SK-N-SH treated with all-trans-retinoic acid at 6 μM for 48 hours (cell line): ENCODE results near the gene ZAP70.
"Not testable (repeated sequence)": the region's sequence is repeated elsewhere in the genome, so short reads cannot be mapped to it uniquely, and the experiment has no call there.

Source experiments
- BACH2 ChIP-seq: fragments of 250-450 bp; sonication (Bioruptor Pico); IDR thresholded peaks from 2 replicates; pipeline ENCODE4 v1.9.0; 2021; ENCODE audit warnings: mild to moderate bottlenecking, borderline replicate concordance
- GLIS3 ChIP-seq: fragments of 250-450 bp; sonication (Bioruptor Pico); IDR thresholded peaks from 2 replicates; pipeline ENCODE4 v1.5.0; 2020; ENCODE audit warnings: mild to moderate bottlenecking, moderate library complexity
- OSR1 ChIP-seq: fragments of 250-450 bp; sonication (Bioruptor Pico); IDR thresholded peaks from 2 replicates; pipeline ENCODE4 v1.8.0; 2022; ENCODE audit warnings: moderate library complexity, mild to moderate bottlenecking, inconsistent platforms
- PATZ1 ChIP-seq: fragments of 250-450 bp; sonication (Bioruptor Pico); IDR thresholded peaks from 2 replicates; pipeline ENCODE4 v1.8.0; 2020; ENCODE audit warnings: mild to moderate bottlenecking, moderate library complexity, borderline replicate concordance
- POU6F1 ChIP-seq: fragments of 250-450 bp; sonication (Bioruptor Pico); IDR thresholded peaks from 2 replicates; pipeline ENCODE4 v1.8.0; 2021; ENCODE audit warnings: low read depth, mild to moderate bottlenecking, moderate library complexity, borderline replicate concordance
- TSHZ2 ChIP-seq: fragments of 250-450 bp; sonication (Bioruptor Pico); IDR thresholded peaks from 2 replicates; pipeline ENCODE4 v1.5.0; 2020; ENCODE audit warnings: mild to moderate bottlenecking, moderate library complexity
- ZFP3 ChIP-seq: fragments of 250-450 bp; sonication (Bioruptor Pico); IDR thresholded peaks from 2 replicates; pipeline ENCODE4 v1.5.0; 2020; ENCODE audit warnings: mild to moderate bottlenecking, moderate library complexity
- ZFP30 ChIP-seq: fragments of 450-650 bp; formaldehyde crosslinking; IDR thresholded peaks from 2 replicates; pipeline ENCODE4 v1.5.0; 2022; ENCODE audit warnings: mild to moderate bottlenecking, moderate library complexity
- ZNF70 ChIP-seq: fragments of 450-650 bp; formaldehyde crosslinking; IDR thresholded peaks from 2 replicates; pipeline ENCODE4 v1.5.0; 2020; ENCODE audit warnings: mild to moderate bottlenecking, moderate library complexity

- TF ChIP-seq GLIS3 (CRISPR knock-in tag); ZNF70 (CRISPR knock-in tag); ZFP3 (CRISPR knock-in tag); POU6F1 (CRISPR knock-in tag); PATZ1 (CRISPR knock-in tag); ZFP30; TSHZ2; BACH2; OSR1 (CRISPR knock-in tag): not testable (repeated sequence)
Measured at GRCh38 chr2:97672606-97673140, 40.7 kb upstream of the ZAP70 start.
